Sigmoid colon (tissue), 7 donors: Measurements from ENCODE around the gene TIMP1. TPM values are rescaled to one million over a fixed set of nuclear protein-coding genes. Genes with fewer than 3 reads are reported as not detected.

Experiments
- DNase-seq: peaks from one replicate; pipeline ENCODE4 v3.0.0-alpha.2; 2019
- H3K27ac ChIP-seq, 4 donors: fragments of 200-600 bp; sonication (generic); one replicate each; pipeline ENCODE4 v1.5.1; 2016 to 2019; ENCODE audit warnings: mild to moderate bottlenecking in 1 of 4
- H3K27me3 ChIP-seq, 3 donors: fragments of 200-600 bp; sonication (generic); one replicate each; pipeline ENCODE4 v1.5.1; 2019; ENCODE audit warnings: mild to moderate bottlenecking in 1 of 3
- H3K36me3 ChIP-seq, 4 donors: fragments of 200-600 bp; sonication (generic); one replicate each; pipeline ENCODE4 v1.5.1; 2016 to 2019
- H3K4me1 ChIP-seq, 4 donors: fragments of 200-600 bp; sonication (generic); one replicate each; pipeline ENCODE4 v1.5.1; 2017 to 2019
- H3K4me3 ChIP-seq, 4 donors: fragments of 200-600 bp; sonication (generic); one replicate each; pipeline ENCODE4 v1.5.1; 2017 to 2019; ENCODE audit warnings: mild to moderate bottlenecking in 2 of 4, moderate library complexity in 1 of 4
- H3K9me3 ChIP-seq, 4 donors: fragments of 200-600 bp in 3 of 4; sonication (generic) in 3 of 4; one replicate each; pipeline versions ENCODE4 v1.5.1 to v1.6.1; 2013 to 2019
- CTCF ChIP-seq, 4 experiments: fragments of 450-650 bp in 3 of 4; fragments of 200-600 bp in 1 of 4; IDR thresholded peaks; one replicate each; pipeline ENCODE4 v1.5.1; 2016 to 2019; ENCODE audit warnings: antibody characterized with exemption in 4 of 4, mild to moderate bottlenecking in 3 of 4, moderate library complexity in 2 of 4
- EP300 ChIP-seq, 4 donors: sonication (generic); formaldehyde crosslinking; IDR thresholded peaks; one replicate each; pipeline ENCODE4 v1.6.1; 2017; ENCODE audit warnings: antibody characterized with exemption in 4 of 4
- POLR2A ChIP-seq, 2 donors: fragments of 450-650 bp; IDR thresholded peaks; one replicate each; pipeline ENCODE4 v1.6.1; 2016; ENCODE audit warnings: antibody characterized with exemption in 2 of 2, mild to moderate bottlenecking in 2 of 2, moderate library complexity in 2 of 2
- POLR2AphosphoS5 ChIP-seq, 4 donors: sonication (generic); formaldehyde crosslinking; IDR thresholded peaks; one replicate each; pipeline ENCODE4 v1.6.1; 2017; ENCODE audit warnings: antibody characterized with exemption in 4 of 4
- WGBS, 2 donors: extraction: QIAGEN DNeasy Blood & Tissue Kit; methylation state at CpG; one replicate each; pipeline ENCODE4 v1.1.7; 2013; 5-methylcytosine and 5-hydroxymethylcytosine counted together
- intact Hi-C: fragments of 100-400 bp; cut with DNase I; formaldehyde crosslinking; loops from one replicate; pipeline ENCODE4 v1.15.1; 2023
- polyA plus RNA-seq, 3 donors: library from polyadenylated mRNA; stranded (reverse); fragments of 200-250 nt; gene quantifications; one replicate each; pipeline ENCODE4 v1.2.3, GENCODE V29; 2013
- total RNA-seq, 4 donors: library from RNA; depleted of rRNA; stranded (reverse); fragments of >200 nt; gene quantifications; one replicate each; pipeline ENCODE4 v1.1.0, GENCODE V29; 2016
- donor health status: healthy with polysubstance abuse.
- donor health status: Bipolar disorder and iron deficiency.
- donor health status: healthy.

The TIMP1 gene
- total and polyA plus RNA-seq, 7 donors: 40.2 to 164 (median 115) TPM

GRCh38 chrX:47571896-47572295 lies 10.3 kb upstream of the TIMP1 start:
- Histone ChIP-seq H3K9me3 (no peaks in the 10 kb centered on the region), H3K36me3 (peaks cover 0 to 39% (median 20%) of the 10 kb centered on the region in 4 donors), H3K27ac (no peak overlapping the region), H3K4me1 (peaks cover 0 to 13% (median 5%) of the 10 kb centered on the region in 4 donors), H3K27me3 (peaks cover 0 to 3% (median 0%) of the 10 kb centered on the region in 3 donors), H3K4me3 (no peak overlapping the region)
- no peak for DNase-seq
- WGBS, 2 donors: 89 to 91% methylated on average over 13 of the region's 13 CpGs
- no peak for TF ChIP-seq EP300 (IDR thresholded peaks at IDR 0.05)
- no peak for TF ChIP-seq POLR2AphosphoS5 (IDR thresholded peaks at IDR 0.05)
- no peak for TF ChIP-seq POLR2A (IDR thresholded peaks at IDR 0.05)
- no peak for TF ChIP-seq CTCF (IDR thresholded peaks at IDR 0.05)
- intact Hi-C loops: no loop called here

GRCh38 chrX:47572773-47573340 lies 9.4 kb upstream of the TIMP1 start:
- peaks cover 0 to 29% (median 13%) of the 10 kb centered on the region in 4 donors for H3K36me3 ChIP-seq
- no peaks in the 10 kb centered on the region for H3K9me3 ChIP-seq
- H3K27ac ChIP-seq: peak overlapping the region in 1 of 4 donors; percentile 49
- TF ChIP-seq EP300 (IDR thresholded peaks at IDR 0.05) (no peak), CTCF (IDR thresholded peaks at IDR 0.05) (no peak), POLR2A (IDR thresholded peaks at IDR 0.05) (no peak), POLR2AphosphoS5 (IDR thresholded peaks at IDR 0.05) (no peak)
- intact Hi-C loops: no loop called here
- H3K4me3 ChIP-seq: no peak overlapping the region
- peaks cover 0 to 13% (median 5%) of the 10 kb centered on the region in 4 donors for H3K4me1 ChIP-seq
- H3K27me3 ChIP-seq: peaks cover 0 to 3% (median 0%) of the 10 kb centered on the region in 3 donors
- 54 to 73% methylated on average over 9 of the region's 9 CpGs for WGBS, 2 donors
- DNase-seq: no peak

GRCh38 chrX:47573341-47574075 lies 8.7 kb upstream of the TIMP1 start:
- peaks cover 0 to 13% (median 5%) of the 10 kb centered on the region in 4 donors for H3K4me1 ChIP-seq
- peak overlapping the region in 3 of 4 donors; percentile 26 to 41 (median 34) for H3K4me3 ChIP-seq
- intact Hi-C loops: no loop called here
- no peaks in the 10 kb centered on the region for H3K9me3 ChIP-seq
- 6 to 37% methylated on average over 20 of the region's 20 CpGs for WGBS, 2 donors
- TF ChIP-seq CTCF (IDR thresholded peaks at IDR 0.05) (no peak), EP300 (IDR thresholded peaks at IDR 0.05) (no peak), POLR2AphosphoS5 (IDR thresholded peaks at IDR 0.05) (no peak), POLR2A (IDR thresholded peaks at IDR 0.05) (no peak)
- peak; percentile 79 for DNase-seq
- peaks cover 0 to 3% (median 0%) of the 10 kb centered on the region in 3 donors for H3K27me3 ChIP-seq
- peaks cover 0 to 24% (median 11%) of the 10 kb centered on the region in 4 donors for H3K36me3 ChIP-seq
- peak overlapping the region; percentile 14 to 68 (median 50) for H3K27ac ChIP-seq

- H3K36me3 ChIP-seq: peaks cover 0 to 18% (median 7%) of the 10 kb centered on the region in 4 donors
- 1 to 7% methylated on average over 41 of the region's 41 CpGs for WGBS, 2 donors
- intact Hi-C loops: no loop called here
- peaks cover 0 to 3% (median 0%) of the 10 kb centered on the region in 3 donors for H3K27me3 ChIP-seq
- no peaks in the 10 kb centered on the region for H3K9me3 ChIP-seq
- peak overlapping the region; percentile 14 to 68 (median 50) for H3K27ac ChIP-seq
- no peak for DNase-seq
- peak overlapping the region in 3 of 4 donors; percentile 26 to 41 (median 34) for H3K4me3 ChIP-seq
- no peak for TF ChIP-seq CTCF (IDR thresholded peaks at IDR 0.05)
- no peak for TF ChIP-seq EP300 (IDR thresholded peaks at IDR 0.05)
- TF ChIP-seq POLR2A (IDR thresholded peaks at IDR 0.05): no peak
- TF ChIP-seq POLR2AphosphoS5 (IDR thresholded peaks at IDR 0.05): no peak
- H3K4me1 ChIP-seq: peaks cover 0 to 13% (median 5%) of the 10 kb centered on the region in 4 donors
Measured at GRCh38 chrX:47574076-47574546, 8.1 kb upstream of the TIMP1 start.
